GM19193 (cell line): ENCODE measurements around the gene C9orf78.

Experiments used
- POLR2A ChIP-seq: IDR thresholded peaks from 4 replicates; pipeline ENCODE4 v1.6.1; 2011; ENCODE audit not compliant: insufficient read depth, insufficient read length; ENCODE audit errors: extremely low read depth

C9orf78 gene

DNA sequence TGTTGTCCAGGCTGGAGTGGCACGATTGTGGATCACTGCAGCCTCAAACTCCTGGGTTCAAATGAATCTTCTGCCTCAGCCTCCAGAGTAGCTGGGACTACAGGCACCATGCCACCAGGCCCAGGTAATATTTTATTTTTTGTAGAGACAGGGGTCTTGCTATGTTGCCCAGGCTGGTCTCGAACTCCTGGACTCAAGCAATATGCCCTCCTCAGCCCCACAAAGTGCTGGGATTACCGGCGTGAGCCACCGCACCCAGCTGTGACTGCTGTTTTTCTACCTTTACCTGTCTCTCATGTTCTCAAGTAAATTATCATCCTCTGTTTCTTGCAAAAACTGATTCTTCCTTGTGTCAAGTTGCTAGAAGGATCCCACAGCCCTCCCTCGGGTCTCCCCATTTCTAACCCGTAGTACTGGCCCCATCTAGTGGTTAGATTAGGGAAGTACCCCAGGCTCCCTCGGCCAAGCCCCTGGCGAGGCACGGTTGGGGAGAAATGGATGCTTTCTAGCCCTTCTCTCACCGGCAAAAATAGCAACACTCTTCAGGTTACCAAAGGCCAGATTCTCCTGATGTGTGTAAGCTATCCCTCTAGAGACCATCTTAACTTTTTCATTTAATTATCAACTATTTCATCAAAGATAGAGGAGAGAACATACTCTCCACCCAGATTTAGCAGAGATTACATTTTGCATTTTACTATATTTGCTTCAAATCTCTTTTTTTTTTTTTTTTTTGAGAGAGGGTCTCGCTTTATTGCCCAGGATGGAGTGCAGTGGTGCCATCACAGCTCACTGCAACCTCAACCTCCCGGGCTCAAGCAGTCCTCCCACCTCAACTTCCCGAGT is 51.3 kb downstream of the C9orf78 start:
- TF ChIP-seq POLR2A, result no peak

DNA sequence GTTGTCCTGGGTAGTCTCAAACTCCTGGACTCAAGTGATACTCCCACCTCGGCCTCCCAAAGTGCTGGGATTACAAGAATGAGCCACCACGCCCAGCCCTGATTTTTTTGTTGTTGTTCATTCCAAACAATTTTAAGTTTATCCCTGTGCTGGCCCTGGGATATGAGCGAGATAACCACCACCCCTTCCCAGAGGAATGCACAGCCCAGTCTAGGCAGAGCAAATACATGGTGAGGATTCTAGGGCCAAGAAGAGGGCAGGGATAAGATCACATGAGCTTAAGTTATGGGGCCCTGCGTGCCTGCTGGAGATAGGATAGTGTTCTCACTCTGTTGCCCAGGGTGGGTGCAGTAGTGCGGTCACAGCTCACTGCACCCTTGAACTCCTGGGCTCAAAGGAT is 53.1 kb downstream of the C9orf78 start:
- TF ChIP-seq POLR2A, result no peak

DNA sequence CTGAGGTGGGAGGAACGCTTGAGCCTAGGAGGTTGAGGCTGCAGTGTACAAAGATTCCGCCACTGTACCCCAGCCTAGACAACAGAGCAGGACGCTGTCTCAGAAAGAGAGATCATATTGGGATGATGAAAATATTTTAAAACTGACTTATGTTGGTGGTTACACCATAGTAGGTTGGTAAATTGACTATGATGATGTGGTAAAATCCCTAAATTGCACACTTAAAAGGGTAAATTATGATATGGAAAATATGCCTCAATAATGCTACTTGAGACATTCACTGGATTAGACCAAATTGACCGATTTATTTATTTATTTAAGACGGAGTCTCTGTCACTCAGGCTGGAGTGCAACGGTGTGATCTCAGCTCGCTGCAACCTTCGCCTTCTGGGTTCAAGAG is 53.9 kb downstream of the C9orf78 start:
- no peak for TF ChIP-seq POLR2A

DNA sequence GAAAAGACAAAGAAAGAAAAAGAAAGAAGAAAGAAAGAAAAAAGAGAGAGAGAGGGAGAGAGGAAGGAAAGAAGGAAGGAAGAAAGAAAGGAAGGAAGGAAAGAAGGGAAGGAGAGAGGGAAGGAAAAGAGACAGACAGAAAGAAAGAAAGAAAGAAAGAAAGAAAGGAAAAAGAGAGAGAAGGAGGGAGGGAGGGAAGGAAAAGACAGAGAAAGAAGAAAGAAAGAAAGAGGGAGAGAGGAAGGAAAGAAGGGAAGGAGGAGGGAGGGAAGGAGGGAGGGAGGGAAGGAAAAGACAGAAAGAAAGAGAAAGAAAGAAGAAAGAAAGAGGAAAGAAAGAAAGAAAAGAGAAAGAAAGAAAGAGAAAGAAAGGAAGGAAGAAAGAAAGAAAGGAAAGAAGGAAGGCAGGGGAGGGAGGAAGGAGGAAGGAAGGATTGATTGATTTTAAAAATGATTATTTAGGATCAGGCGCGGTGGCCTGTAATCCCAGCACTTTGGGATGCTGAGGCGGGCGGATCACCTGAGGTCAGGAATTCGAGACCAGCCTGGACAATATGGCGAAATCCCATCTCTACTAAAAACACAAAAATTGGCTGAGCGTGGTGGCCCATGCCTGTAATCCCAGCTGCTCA is 55.4 kb downstream of the C9orf78 start:
- no peak for TF ChIP-seq POLR2A

DNA sequence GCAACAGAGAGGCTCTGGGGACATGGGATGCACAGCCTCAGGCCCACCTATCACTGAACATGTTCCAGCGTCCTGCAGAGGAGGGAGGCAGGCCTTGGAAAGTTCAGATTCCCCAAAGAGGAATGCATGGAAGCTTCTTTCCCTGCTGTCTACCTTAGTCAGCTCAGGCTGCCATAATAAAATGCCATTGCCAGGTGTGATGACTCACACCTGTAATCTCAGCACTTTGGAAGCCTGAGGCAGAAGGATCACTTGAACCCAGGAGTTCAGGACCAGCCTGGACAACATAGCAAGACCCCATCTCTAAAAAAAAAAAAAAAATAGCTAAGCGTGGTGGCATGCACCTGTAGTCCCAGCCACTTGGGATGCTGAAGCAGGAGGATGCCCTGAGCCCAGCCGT is 56.6 kb downstream of the C9orf78 start:
- TF ChIP-seq POLR2A, result no peak

DNA sequence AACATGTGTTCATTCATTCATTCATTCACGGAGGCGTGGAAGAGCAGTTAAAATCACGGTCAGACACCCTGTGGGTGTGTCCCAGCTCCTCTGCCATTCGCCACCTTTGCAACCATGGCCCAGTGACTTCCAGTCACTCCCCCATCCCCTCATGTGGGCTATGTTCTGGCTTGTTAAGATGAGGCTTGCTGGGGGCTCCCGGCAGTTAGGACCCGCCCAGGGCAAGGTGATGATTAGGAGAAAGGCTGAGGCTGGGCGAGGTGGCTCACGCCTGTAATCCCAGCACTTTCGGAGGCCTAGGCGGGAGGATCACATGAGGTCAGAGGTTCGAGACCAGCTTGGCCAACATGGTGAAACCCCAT is 57.3 kb downstream of the C9orf78 start:
- no peak for TF ChIP-seq POLR2A
